Measurements from ENCODE around the gene AGBL4.

DNA sequence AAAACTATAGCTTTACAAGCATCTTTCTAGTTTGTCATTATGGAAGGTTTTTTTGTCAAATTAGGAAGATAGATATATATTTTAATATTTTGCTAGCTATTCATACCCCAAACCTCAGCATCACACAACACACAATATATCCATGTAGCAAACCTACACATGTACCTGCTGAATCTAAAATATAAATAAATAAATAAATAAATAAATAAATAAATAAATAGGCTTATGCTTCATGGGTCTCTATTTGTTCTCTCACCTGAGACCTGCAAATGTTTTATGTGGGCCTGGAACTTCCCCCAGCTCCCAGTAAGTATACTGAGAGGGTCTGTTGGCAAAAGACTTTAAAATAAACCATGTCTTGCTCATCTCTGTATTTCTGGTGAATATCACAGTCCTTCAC lies 1099.7 kb downstream of the AGBL4 start:
- TF ChIP-seq, protein P1, sequence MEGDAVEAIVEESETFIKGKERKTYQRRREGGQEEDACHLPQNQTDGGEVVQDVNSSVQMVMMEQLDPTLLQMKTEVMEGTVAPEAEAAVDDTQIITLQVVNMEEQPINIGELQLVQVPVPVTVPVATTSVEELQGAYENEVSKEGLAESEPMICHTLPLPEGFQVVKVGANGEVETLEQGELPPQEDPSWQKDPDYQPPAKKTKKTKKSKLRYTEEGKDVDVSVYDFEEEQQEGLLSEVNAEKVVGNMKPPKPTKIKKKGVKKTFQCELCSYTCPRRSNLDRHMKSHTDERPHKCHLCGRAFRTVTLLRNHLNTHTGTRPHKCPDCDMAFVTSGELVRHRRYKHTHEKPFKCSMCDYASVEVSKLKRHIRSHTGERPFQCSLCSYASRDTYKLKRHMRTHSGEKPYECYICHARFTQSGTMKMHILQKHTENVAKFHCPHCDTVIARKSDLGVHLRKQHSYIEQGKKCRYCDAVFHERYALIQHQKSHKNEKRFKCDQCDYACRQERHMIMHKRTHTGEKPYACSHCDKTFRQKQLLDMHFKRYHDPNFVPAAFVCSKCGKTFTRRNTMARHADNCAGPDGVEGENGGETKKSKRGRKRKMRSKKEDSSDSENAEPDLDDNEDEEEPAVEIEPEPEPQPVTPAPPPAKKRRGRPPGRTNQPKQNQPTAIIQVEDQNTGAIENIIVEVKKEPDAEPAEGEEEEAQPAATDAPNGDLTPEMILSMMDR (IDR thresholded peaks at IDR 0.05 in 8 of 11, conservative IDR thresholded peaks at IDR 0.05 in 3 of 11), result no peak
- TF ChIP-seq POLR2A (IDR thresholded peaks at IDR 0.05), result no peak
